OCI-LY3 (cell line): ENCODE results near the gene GBA2.

Experiments
- H2AFZ ChIP-seq: fragments of 200-600, 300-600 bp; shearing (Covaris generic); 2 replicates; pipeline ENCODE4 v1.6.0; 2014; ENCODE audit warnings: antibody characterized with exemption, low read depth, low read length
- H3K27ac ChIP-seq: fragments of 200-600, 300-600 bp; sonication (generic); 2 replicates; pipeline ENCODE4 v1.5.1; 2014; ENCODE audit warnings: mild to moderate bottlenecking, low read length, moderate library complexity, mixed read lengths
- H3K27me3 ChIP-seq: fragments of 200-600, 300-600 bp; sonication (generic); 2 replicates; pipeline ENCODE4 v1.6.1; 2014; ENCODE audit warnings: low read depth, low read length, mixed read lengths
- H3K36me3 ChIP-seq: fragments of 200-600, 300-600 bp; sonication (generic); replicated peaks from 2 replicates; pipeline ENCODE3; 2014; ENCODE audit warnings: low read depth, low read length, mixed read lengths
- H3K4me1 ChIP-seq: fragments of 300-600, 200-600 bp; sonication (generic); 2 replicates; pipeline ENCODE4 v1.6.1; 2014; ENCODE audit warnings: low read length, mixed read lengths
- H3K4me2 ChIP-seq: fragments of 200-600, 300-600 bp; sonication (generic); 2 replicates; pipeline ENCODE4 v1.6.1; 2014; ENCODE audit warnings: low read length, mixed read lengths
- H3K4me3 ChIP-seq: fragments of 300-600, 200-600 bp; sonication (generic); 2 replicates; pipeline ENCODE4 v1.5.1; 2014; ENCODE audit warnings: antibody characterized with exemption, mild to moderate bottlenecking, low read length, moderate library complexity
- H3K79me2 ChIP-seq: fragments of 300-600, 200-600 bp; shearing (Covaris generic); 2 replicates; pipeline ENCODE4 v1.6.1; 2014; ENCODE audit warnings: mild to moderate bottlenecking, low read length, mixed read lengths
- H3K9ac ChIP-seq: fragments of 300-600, 200-600 bp; shearing (Covaris generic); 2 replicates; pipeline ENCODE4 v1.6.0; 2014; ENCODE audit warnings: mild to moderate bottlenecking, low read length, moderate library complexity
- H3K9me3 ChIP-seq: fragments of 200-600, 300-600 bp; shearing (Covaris generic); 2 replicates; pipeline ENCODE4 v1.6.1; 2014; ENCODE audit warnings: low read length, mixed read lengths; ENCODE audit not compliant: insufficient read depth
- H4K20me1 ChIP-seq: fragments of 200-600, 300-600 bp; sonication (generic); 2 replicates; pipeline ENCODE4 v1.6.1; 2016; ENCODE audit warnings: low read length, mixed read lengths; ENCODE audit not compliant: insufficient read depth
- CTCF ChIP-seq: fragments of 200-600, 300-600 bp; sonication (generic); IDR thresholded peaks from 2 replicates; pipeline ENCODE4 v1.5.1; 2014; ENCODE audit warnings: antibody characterized with exemption, low read length, low read depth
- EZH2phosphoT487 ChIP-seq: fragments of 200-600 bp; shearing (Covaris generic); IDR thresholded peaks from 2 replicates; pipeline ENCODE4 v1.6.1; 2018; ENCODE audit warnings: antibody characterized with exemption, mixed run types, low read depth

GBA2 gene

GRCh38 chr9:35756275-35757225 lies 7.5 kb upstream of the GBA2 start:
- Histone ChIP-seq H4K20me1 (no peaks in the 10 kb centered on the region), H3K4me2 (peak overlapping the region; percentile 84), H3K4me3 (peak overlapping the region; percentile 86), H3K9ac (peak overlapping the region; percentile 94), H3K4me1 (peaks cover 34% of the 10 kb centered on the region), H3K9me3 (no peaks in the 10 kb centered on the region), H3K27me3 (no peaks in the 10 kb centered on the region), H2AFZ (no peak overlapping the region), H3K79me2 (peaks cover 32% of the 10 kb centered on the region), H3K27ac (peak overlapping the region; percentile 94), H3K36me3 (peaks cover 14% of the 10 kb centered on the region)
- TF ChIP-seq EZH2phosphoT487, result no peak
- peak; percentile 70 for TF ChIP-seq CTCF

GRCh38 chr9:35755071-35755470 lies 6.0 kb upstream of the GBA2 start:
- H3K4me2 ChIP-seq, result no peak overlapping the region
- no peak for TF ChIP-seq CTCF
- H3K4me1 ChIP-seq, result peaks cover 39% of the 10 kb centered on the region

GRCh38 chr9:35754264-35754663 lies 5.2 kb upstream of the GBA2 start, which contains the start of gene MSMP:
Gene MSMP (minus strand): TSS chr9:35754276. CDS start chr9:35754129, 147 bp downstream.
- no peak for TF ChIP-seq EZH2phosphoT487
- TF ChIP-seq CTCF, result no peak
- H3K79me2 ChIP-seq, result peaks cover 33% of the 10 kb centered on the region
- H3K36me3 ChIP-seq, result peaks cover 12% of the 10 kb centered on the region
- no peak within 1 kb of the TSS for H3K27ac ChIP-seq
- no peak within 1 kb of the TSS for H3K4me2 ChIP-seq
- H3K4me3 ChIP-seq, result no peak within 1 kb of the TSS
- H3K4me1 ChIP-seq, result peaks cover 35% of the 10 kb centered on the region
- no peaks in the 10 kb centered on the region for H4K20me1 ChIP-seq
- H3K27me3 ChIP-seq, result no peaks in the 10 kb centered on the region
- H3K9me3 ChIP-seq, result no peaks in the 10 kb centered on the region
- H3K9ac ChIP-seq, result no peak within 1 kb of the TSS
- no peak within 1 kb of the TSS for H2AFZ ChIP-seq

More at GRCh38 chr9:35755071-35755470, 6.0 kb upstream of the GBA2 start:
- Histone ChIP-seq H3K9ac (no peak overlapping the region), H3K79me2 (peaks cover 26% of the 10 kb centered on the region), H2AFZ (no peak overlapping the region), H4K20me1 (no peaks in the 10 kb centered on the region), H3K9me3 (no peaks in the 10 kb centered on the region), H3K27ac (no peak overlapping the region), H3K27me3 (no peaks in the 10 kb centered on the region), H3K4me3 (no peak overlapping the region), H3K36me3 (peaks cover 12% of the 10 kb centered on the region)

- no peak for TF ChIP-seq EZH2phosphoT487
- no peak for TF ChIP-seq CTCF
- Histone ChIP-seq H3K4me2 (no peak overlapping the region), H3K27me3 (no peaks in the 10 kb centered on the region), H3K9ac (no peak overlapping the region), H3K4me1 (peaks cover 27% of the 10 kb centered on the region), H3K36me3 (peaks cover 12% of the 10 kb centered on the region), H3K4me3 (no peak overlapping the region), H4K20me1 (0 out of 2 replicates have a peak, but pooled peaks cover under 1% of the 10 kb centered on the region), H2AFZ (no peak overlapping the region), H3K79me2 (peaks cover 30% of the 10 kb centered on the region), H3K9me3 (no peaks in the 10 kb centered on the region), H3K27ac (no peak overlapping the region)
These were observed 4.4 kb upstream of the GBA2 start for GRCh38 chr9:35753466-35753865.
